Caco-2 (cell line): ENCODE data around the gene QSER1. TPM values are rescaled to one million over a fixed set of nuclear protein-coding genes. Genes with fewer than 3 reads are reported as not detected.
A peak's percentile ranks its signal among the peaks of the same experiment; 100 is the strongest.
"Not testable (repeated sequence)": the region's sequence is repeated elsewhere in the genome, so short reads cannot be mapped to it uniquely, and the experiment has no call there.

Experiments used
- BruUV-seq: library from RNA; stranded (reverse); fragments of 400-500 nt; replicated peaks from 2 replicates; lab custom pipeline; 2021; lab: Mats Ljungman, UMichigan
- CTCF ChIA-PET: fragments of 300-600 bp; sonication (Branson Sonifier 250); formaldehyde crosslinking; loops from one replicate; lab custom pipeline; 2022; ENCODE audit warnings: antibody characterized with exemption; lab: Charles Lee
- POLR2A ChIA-PET: fragments of 300-600 bp; sonication (Branson Sonifier 250); formaldehyde crosslinking; loops from one replicate; lab custom pipeline; 2022; ENCODE audit warnings: antibody characterized with exemption; lab: Charles Lee
- DNase-seq, 2 experiments: peaks; one replicate each; pipeline versions ENCODE4 v3.0.0 to v3.0.0-alpha.2; 2020 to 2022
- H3K27me3 ChIP-seq: replicated peaks from 2 replicates; pipeline ENCODE4 v1.6.0; 2011; ENCODE audit warnings: low read length; ENCODE audit not compliant: control insufficient read depth, insufficient read depth
- H3K36me3 ChIP-seq: 2 replicates; pipeline ENCODE4 v1.5.1; 2011; ENCODE audit warnings: low read length; ENCODE audit not compliant: control insufficient read depth, insufficient read depth
- H3K4me1 ChIP-seq: fragments of 250-450 bp; sonication (Bioruptor Pico); 2 replicates; pipeline ENCODE4 v1.5.1; 2020; ENCODE audit warnings: mild to moderate bottlenecking
- H3K4me3 ChIP-seq: 2 replicates; pipeline ENCODE4 v1.5.1; 2011; ENCODE audit warnings: low read depth, mild to moderate bottlenecking, control low read depth, low read length
- H3K9me3 ChIP-seq: fragments of 250-450 bp; sonication (Bioruptor Pico); 2 replicates; pipeline ENCODE4 v1.5.1; 2020; ENCODE audit warnings: mild to moderate bottlenecking, moderate library complexity
- H3K27ac Mint-ChIP-seq: one replicate; pipeline ENCODE4 v1.8.0; 2022; ENCODE audit warnings: mixed read lengths; ENCODE audit not compliant: unreplicated experiment
- H3K27me3 Mint-ChIP-seq: one replicate; pipeline ENCODE4 v1.8.0; 2022; ENCODE audit warnings: mixed read lengths; ENCODE audit not compliant: insufficient read depth, unreplicated experiment
- H3K36me3 Mint-ChIP-seq: one replicate; pipeline ENCODE4 v1.8.0; 2022; ENCODE audit warnings: mild to moderate bottlenecking, mixed read lengths; ENCODE audit not compliant: insufficient read depth, unreplicated experiment
- H3K4me1 Mint-ChIP-seq: one replicate; pipeline ENCODE4 v1.8.0; 2022; ENCODE audit warnings: low read depth, mixed read lengths; ENCODE audit not compliant: unreplicated experiment
- H3K4me3 Mint-ChIP-seq: one replicate; pipeline ENCODE4 v1.8.0; 2022; ENCODE audit warnings: mild to moderate bottlenecking, moderate library complexity, mixed read lengths; ENCODE audit not compliant: unreplicated experiment
- H3K9me3 Mint-ChIP-seq: one replicate; pipeline ENCODE4 v1.8.0; 2022; ENCODE audit warnings: mixed read lengths; ENCODE audit not compliant: unreplicated experiment
- CTCF ChIP-seq, 2 experiments: fragments of 200-600 bp in 1 of 2; IDR thresholded peaks; 1 replicate in 1 of 2; 2 replicates in 1 of 2; pipeline versions ENCODE4 v1.5.1 to v1.8.0; 2011 to 2022; ENCODE audit warnings: antibody characterized with exemption in 1 of 2, control low read depth in 1 of 2, inconsistent platforms in 1 of 2, low read depth in 1 of 2, low read length in 1 of 2, mild to moderate bottlenecking in 1 of 2, moderate library complexity in 1 of 2; ENCODE audit not compliant: insufficient read depth in 1 of 2, severe bottlenecking in 1 of 2, unreplicated experiment in 1 of 2
- intact Hi-C: fragments of 100-400 bp; cut with micrococcal nuclease; formaldehyde crosslinking; loops from one replicate; pipeline ENCODE4 v1.10.0; 2022; ENCODE audit not compliant: unreplicated experiment
- total RNA-seq: library from RNA; stranded (reverse); gene quantifications from 2 replicates; pipeline ENCODE4 v1.2.3, GENCODE V29; 2022

Gene QSER1
- total RNA-seq, 1 experiment from 2014 or later: 45.0 TPM

DNA sequence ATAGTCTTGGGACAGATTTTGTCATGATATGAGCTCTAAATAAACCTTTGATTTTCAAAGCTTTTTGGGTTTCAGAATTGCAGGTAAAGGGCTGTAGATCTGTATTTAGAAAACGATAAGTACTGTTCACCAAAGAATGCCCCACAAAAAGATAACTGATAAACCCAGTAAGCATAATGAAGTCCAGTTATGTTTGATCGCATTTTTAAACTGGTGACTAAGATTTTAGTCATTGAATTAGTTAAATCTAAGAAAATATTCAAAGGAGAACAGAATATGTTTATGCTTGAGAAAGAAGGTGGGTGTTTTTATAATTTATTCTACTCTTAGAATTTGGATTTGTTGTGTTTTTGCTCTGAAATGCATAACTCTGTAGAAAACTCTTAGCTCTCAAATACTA, 134.6 kb downstream of the QSER1 start:
- H3K4me3 ChIP-seq: no peak overlapping the region
- ChIA-PET POLR2A (interaction anchor here (0.6 kb wide), 1 partner anchor 196 kb away, joined by 3 read pairs; no protein-coding TSS in a partner anchor), CTCF (no interaction called here)
- Mint-ChIP-seq H3K4me3 (no peak overlapping the region), H3K36me3 (no peaks in the 10 kb centered on the region), H3K4me1 (peaks cover 26% of the 10 kb centered on the region), H3K27me3 (no peaks in the 10 kb centered on the region), H3K27ac (no peak overlapping the region), H3K9me3 (no peaks in the 10 kb centered on the region)
- intact Hi-C loops: no loop called here
- H3K9me3 ChIP-seq: no peaks in the 10 kb centered on the region
- DNase-seq: no peak
- no peaks in the 10 kb centered on the region for H3K27me3 ChIP-seq
- H3K36me3 ChIP-seq: no peaks in the 10 kb centered on the region
- BruUV-seq: no TSS peak
- TF ChIP-seq CTCF (IDR thresholded peaks at IDR 0.05; ENCODE audit: insufficient read depth in 1 of 2, low read depth in 1 of 2, low read length in 1 of 2, severe bottlenecking in 1 of 2, unreplicated experiment in 1 of 2): no peak
- peaks cover 22% of the 10 kb centered on the region for H3K4me1 ChIP-seq

DNA sequence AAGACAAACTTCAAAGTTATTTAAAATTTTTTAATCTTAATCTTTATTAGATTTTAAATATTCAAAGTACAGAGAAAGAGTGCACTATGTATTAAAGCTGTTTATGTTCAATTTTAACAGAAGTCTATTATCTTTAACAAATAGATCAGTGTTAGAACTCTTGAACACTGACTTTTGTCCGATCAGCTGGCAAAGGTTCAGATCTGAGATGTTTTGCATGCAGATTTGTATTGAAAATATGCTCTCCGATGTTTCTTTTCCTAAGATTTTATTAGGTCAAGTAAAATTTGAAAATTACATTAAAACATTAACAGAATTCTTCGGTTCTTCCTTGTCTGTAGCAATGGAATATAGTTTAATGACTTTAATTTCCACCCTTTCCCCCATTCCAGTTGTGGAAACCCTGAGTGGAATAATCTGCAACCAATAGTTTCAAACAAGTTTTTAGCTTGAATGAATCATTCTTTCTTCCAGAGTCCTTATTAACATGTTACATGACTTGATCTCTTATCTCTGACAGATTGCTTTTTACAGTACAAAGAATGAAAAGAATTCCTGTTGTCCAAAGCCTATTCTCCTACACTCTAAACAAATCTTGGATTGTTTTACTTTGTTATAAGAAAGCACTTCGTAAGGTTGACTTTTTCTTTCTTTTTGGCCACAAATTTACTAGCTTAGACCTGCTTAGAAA, 135.4 kb downstream of the QSER1 start:
- Histone ChIP-seq H3K9me3 (no peaks in the 10 kb centered on the region), H3K4me3 (no peak overlapping the region), H3K36me3 (no peaks in the 10 kb centered on the region), H3K4me1 (peaks cover 22% of the 10 kb centered on the region), H3K27me3 (no peaks in the 10 kb centered on the region)
- BruUV-seq: no TSS peak
- POLR2A ChIA-PET: no interaction called here
- H3K4me1 Mint-ChIP-seq: peaks cover 25% of the 10 kb centered on the region
- CTCF ChIA-PET: no interaction called here
- peaks cover 6% of the 10 kb centered on the region for H3K36me3 Mint-ChIP-seq
- peak overlapping the region; percentile 38 for H3K4me3 Mint-ChIP-seq
- intact Hi-C loops: loop anchor here (1.0 kb wide), 1 partner anchor 13 kb away; the partner anchor contains the start of gene DEPDC7
- DNase-seq: no peak
- H3K27ac Mint-ChIP-seq: peak overlapping the region; percentile 74
- TF ChIP-seq CTCF (IDR thresholded peaks at IDR 0.05; ENCODE audit: insufficient read depth in 1 of 2, low read depth in 1 of 2, low read length in 1 of 2, severe bottlenecking in 1 of 2, unreplicated experiment in 1 of 2): no peak
- no peaks in the 10 kb centered on the region for H3K27me3 Mint-ChIP-seq
- no peaks in the 10 kb centered on the region for H3K9me3 Mint-ChIP-seq

DNA sequence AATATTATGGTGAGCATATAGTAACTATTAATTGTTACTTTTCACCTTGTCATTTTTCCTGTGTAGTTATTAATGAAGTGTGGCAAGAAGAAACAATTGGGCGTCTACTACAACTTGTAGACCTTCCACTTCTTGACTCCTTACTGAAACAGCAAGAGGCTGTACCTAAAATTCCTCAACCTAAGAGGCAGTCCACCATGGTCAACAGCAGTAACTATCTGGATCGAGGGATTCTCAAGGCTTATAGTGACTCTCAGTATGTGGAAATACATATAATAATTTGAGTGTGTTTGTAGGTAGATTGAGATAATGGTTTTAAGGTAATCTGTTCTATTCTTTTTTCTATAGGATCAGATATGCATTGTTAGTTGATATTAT, 135.9 kb downstream of the QSER1 start:
- H3K27ac Mint-ChIP-seq: peak overlapping the region; percentile 74
- H3K36me3 Mint-ChIP-seq: peaks cover 8% of the 10 kb centered on the region
- TF ChIP-seq CTCF (IDR thresholded peaks at IDR 0.05; ENCODE audit: insufficient read depth in 1 of 2, low read depth in 1 of 2, low read length in 1 of 2, severe bottlenecking in 1 of 2, unreplicated experiment in 1 of 2): no peak
- Histone ChIP-seq H3K9me3 (no peaks in the 10 kb centered on the region), H3K36me3 (no peaks in the 10 kb centered on the region), H3K4me1 (peaks cover 22% of the 10 kb centered on the region), H3K4me3 (no peak overlapping the region), H3K27me3 (no peaks in the 10 kb centered on the region)
- H3K27me3 Mint-ChIP-seq: no peaks in the 10 kb centered on the region
- no TSS peak for BruUV-seq
- CTCF ChIA-PET: interaction anchor here (0.5 kb wide), 1 partner anchor 276 kb away, joined by 3 read pairs; no protein-coding TSS in a partner anchor
- DNase-seq: no peak
- H3K9me3 Mint-ChIP-seq: no peaks in the 10 kb centered on the region
- H3K4me3 Mint-ChIP-seq: peak overlapping the region; percentile 38
- intact Hi-C loops: loop anchor here (1.0 kb wide), 1 partner anchor 13 kb away; the partner anchor contains the start of gene DEPDC7
- POLR2A ChIA-PET: no interaction called here
- H3K4me1 Mint-ChIP-seq: peaks cover 25% of the 10 kb centered on the region

DNA sequence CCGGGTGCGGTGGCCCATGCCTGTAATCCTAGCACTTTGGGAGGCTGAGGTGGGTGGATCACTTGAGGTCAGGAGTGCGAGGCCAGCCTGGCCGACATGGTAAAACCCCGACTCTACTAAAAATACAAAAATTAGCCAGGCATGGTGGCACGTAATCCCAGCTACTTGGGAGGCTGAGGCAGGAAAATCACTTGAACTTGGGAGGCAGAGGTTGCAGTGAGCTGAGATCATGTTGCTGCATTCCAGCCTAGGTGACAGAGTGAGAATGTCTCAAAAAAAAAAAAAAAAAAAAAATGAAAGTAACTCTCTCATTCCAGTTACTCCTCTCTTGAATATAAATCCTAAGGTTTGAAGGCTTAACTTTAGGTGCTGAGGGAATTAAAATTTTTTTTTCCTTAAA, 136.6 kb downstream of the QSER1 start:
- H3K9me3 ChIP-seq, CTCF ChIA-PET, H3K27me3 Mint-ChIP-seq: not testable (repeated sequence)

More for the DNA sequence above, 136.6 kb downstream of the QSER1 start:
- H3K4me3 Mint-ChIP-seq, H3K36me3 ChIP-seq, H3K4me3 ChIP-seq, H3K27me3 ChIP-seq, POLR2A ChIA-PET, DNase-seq, BruUV-seq, H3K36me3 Mint-ChIP-seq, H3K27ac Mint-ChIP-seq, intact Hi-C loops, H3K9me3 Mint-ChIP-seq: not testable (repeated sequence)
- H3K4me1 ChIP-seq: peaks cover 22% of the 10 kb centered on the region
- peaks cover 25% of the 10 kb centered on the region for H3K4me1 Mint-ChIP-seq
